ENCODE results near the gene LMLN.

LMLN gene

DNA sequence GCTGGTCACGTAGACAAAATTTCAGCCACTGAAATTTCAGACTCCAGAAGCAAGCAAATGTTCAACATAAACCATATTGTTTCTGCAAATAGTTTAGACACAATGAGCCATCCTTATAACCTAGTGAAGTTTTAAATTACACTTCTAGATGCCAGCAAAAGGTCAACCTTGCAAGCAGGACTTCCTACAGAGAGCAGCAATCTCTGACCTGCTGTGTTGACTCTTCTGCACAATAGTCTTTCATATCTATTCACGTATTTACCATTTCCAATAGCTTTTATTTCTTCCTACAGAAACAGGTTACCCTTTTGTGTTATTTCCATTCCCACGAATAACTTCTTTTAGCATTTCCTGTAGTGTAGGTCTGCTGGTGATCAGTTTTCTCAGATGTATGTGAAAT lies 10.6 kb downstream of the LMLN start:
- Histone ChIP-seq H3K9me2 (replicated peaks; ENCODE audit: low read depth, low read length) (no peaks in the 10 kb centered on the region), H3F3A (ENCODE audit: low read depth) (no peaks in the 10 kb centered on the region), H3K4me2 (ENCODE audit: low read depth, low read length, poor library complexity, severe bottlenecking) (no peak overlapping the region), H3K9me3 (ENCODE audit: insufficient read depth, low read depth, low read length) (peaks cover 8% of the 10 kb centered on the region; the same call in 1 of the 2 replicates), H3K27me3 (ENCODE audit: insufficient read depth, low read length, poor library complexity, severe bottlenecking) (no peaks in the 10 kb centered on the region), H3K4me1 (ENCODE audit: insufficient read depth, low read length, poor library complexity, severe bottlenecking) (no peaks in the 10 kb centered on the region), H3K4me3 (ENCODE audit: low read length, poor library complexity, severe bottlenecking) (no peak overlapping the region), H4K20me1 (ENCODE audit: insufficient read depth, low read length, poor library complexity, severe bottlenecking) (no peaks in the 10 kb centered on the region), H3K79me2 (ENCODE audit: insufficient read depth, low read length) (no peaks in the 10 kb centered on the region), H3K36me3 (ENCODE audit: insufficient read depth, low read length) (no peaks in the 10 kb centered on the region), H3K9ac (ENCODE audit: low read depth, low read length, poor library complexity, severe bottlenecking) (no peak overlapping the region), H2AFZ (ENCODE audit: low read length) (no peak overlapping the region)
- no peak for TF ChIP-seq EZH2phosphoT487 (IDR thresholded peaks at IDR 0.05; ENCODE audit: borderline replicate concordance)
- TF ChIP-seq, protein P1, sequence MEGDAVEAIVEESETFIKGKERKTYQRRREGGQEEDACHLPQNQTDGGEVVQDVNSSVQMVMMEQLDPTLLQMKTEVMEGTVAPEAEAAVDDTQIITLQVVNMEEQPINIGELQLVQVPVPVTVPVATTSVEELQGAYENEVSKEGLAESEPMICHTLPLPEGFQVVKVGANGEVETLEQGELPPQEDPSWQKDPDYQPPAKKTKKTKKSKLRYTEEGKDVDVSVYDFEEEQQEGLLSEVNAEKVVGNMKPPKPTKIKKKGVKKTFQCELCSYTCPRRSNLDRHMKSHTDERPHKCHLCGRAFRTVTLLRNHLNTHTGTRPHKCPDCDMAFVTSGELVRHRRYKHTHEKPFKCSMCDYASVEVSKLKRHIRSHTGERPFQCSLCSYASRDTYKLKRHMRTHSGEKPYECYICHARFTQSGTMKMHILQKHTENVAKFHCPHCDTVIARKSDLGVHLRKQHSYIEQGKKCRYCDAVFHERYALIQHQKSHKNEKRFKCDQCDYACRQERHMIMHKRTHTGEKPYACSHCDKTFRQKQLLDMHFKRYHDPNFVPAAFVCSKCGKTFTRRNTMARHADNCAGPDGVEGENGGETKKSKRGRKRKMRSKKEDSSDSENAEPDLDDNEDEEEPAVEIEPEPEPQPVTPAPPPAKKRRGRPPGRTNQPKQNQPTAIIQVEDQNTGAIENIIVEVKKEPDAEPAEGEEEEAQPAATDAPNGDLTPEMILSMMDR (conservative IDR thresholded peaks at IDR 0.05; ENCODE audit: low read length): no peak

DNA sequence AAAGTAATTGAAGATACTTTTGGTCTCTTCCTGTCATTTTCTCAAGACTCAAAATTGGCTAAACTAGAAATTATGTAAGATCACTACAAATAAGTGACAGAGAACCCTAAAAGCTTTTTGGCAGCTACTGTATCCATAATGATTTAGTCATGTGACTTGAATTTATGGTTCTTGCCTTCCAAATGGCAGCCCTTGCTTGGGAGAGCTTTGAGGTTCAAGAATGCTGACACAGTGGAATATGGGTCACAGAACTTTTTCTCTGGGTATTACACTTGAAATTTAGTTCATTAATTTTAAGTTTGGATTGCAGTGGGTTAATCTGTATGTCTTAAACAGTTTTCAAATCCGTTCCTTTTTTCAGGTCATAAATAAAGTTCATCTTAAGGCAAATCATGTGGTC lies 14.0 kb downstream of the LMLN start:
- H3F3A ChIP-seq (ENCODE audit: low read depth): no peaks in the 10 kb centered on the region
- no peaks in the 10 kb centered on the region for H3K36me3 ChIP-seq (ENCODE audit: insufficient read depth, low read length)
- H4K20me1 ChIP-seq (ENCODE audit: insufficient read depth, low read length, poor library complexity, severe bottlenecking): no peaks in the 10 kb centered on the region
- H2AFZ ChIP-seq (ENCODE audit: low read length): no peak overlapping the region
- H3K4me1 ChIP-seq (ENCODE audit: insufficient read depth, low read length, poor library complexity, severe bottlenecking): no peaks in the 10 kb centered on the region
- no peak overlapping the region for H3K9ac ChIP-seq (ENCODE audit: low read depth, low read length, poor library complexity, severe bottlenecking)
- H3K9me3 ChIP-seq (ENCODE audit: insufficient read depth, low read depth, low read length): no peaks in the 10 kb centered on the region
- no peaks in the 10 kb centered on the region for H3K27me3 ChIP-seq (ENCODE audit: insufficient read depth, low read length, poor library complexity, severe bottlenecking)
- H3K4me3 ChIP-seq (ENCODE audit: low read length, poor library complexity, severe bottlenecking): no peak overlapping the region
- H3K9me2 ChIP-seq (replicated peaks; ENCODE audit: low read depth, low read length): no peaks in the 10 kb centered on the region
- no peak overlapping the region for H3K4me2 ChIP-seq (ENCODE audit: low read depth, low read length, poor library complexity, severe bottlenecking)
- H3K79me2 ChIP-seq (ENCODE audit: insufficient read depth, low read length): no peaks in the 10 kb centered on the region
- TF ChIP-seq EZH2phosphoT487 (IDR thresholded peaks at IDR 0.05; ENCODE audit: borderline replicate concordance): no peak
- TF ChIP-seq, protein P1 (conservative IDR thresholded peaks at IDR 0.05; ENCODE audit: low read length): no peak

DNA sequence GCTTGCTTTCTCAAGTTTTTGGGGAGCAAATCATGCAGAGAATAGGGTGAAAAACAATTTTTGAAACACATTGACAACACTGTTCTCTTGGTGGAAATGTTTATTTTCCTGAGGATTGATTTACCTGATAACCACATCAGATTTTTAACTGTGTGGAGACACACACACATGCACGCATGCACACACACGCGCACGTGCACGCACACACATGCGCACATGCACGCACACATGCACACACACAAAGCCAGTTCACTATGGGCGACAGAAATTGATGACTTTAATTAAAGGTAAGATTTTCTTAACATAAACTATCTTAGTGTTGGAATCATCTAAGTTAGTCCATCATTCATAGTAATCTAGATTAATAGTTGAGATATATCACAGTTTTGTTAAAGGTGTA lies 15.3 kb downstream of the LMLN start:
- Histone ChIP-seq H3K79me2 (ENCODE audit: insufficient read depth, low read length) (no peaks in the 10 kb centered on the region), H3K9me3 (ENCODE audit: insufficient read depth, low read depth, low read length) (no peaks in the 10 kb centered on the region), H3K4me2 (ENCODE audit: low read depth, low read length, poor library complexity, severe bottlenecking) (no peak overlapping the region), H2AFZ (ENCODE audit: low read length) (no peak overlapping the region), H3K9me2 (replicated peaks; ENCODE audit: low read depth, low read length) (no peaks in the 10 kb centered on the region), H4K20me1 (ENCODE audit: insufficient read depth, low read length, poor library complexity, severe bottlenecking) (no peaks in the 10 kb centered on the region), H3K4me1 (ENCODE audit: insufficient read depth, low read length, poor library complexity, severe bottlenecking) (no peaks in the 10 kb centered on the region), H3K27me3 (ENCODE audit: insufficient read depth, low read length, poor library complexity, severe bottlenecking) (no peaks in the 10 kb centered on the region), H3F3A (ENCODE audit: low read depth) (no peaks in the 10 kb centered on the region), H3K4me3 (ENCODE audit: low read length, poor library complexity, severe bottlenecking) (no peak overlapping the region), H3K36me3 (ENCODE audit: insufficient read depth, low read length) (no peaks in the 10 kb centered on the region), H3K9ac (ENCODE audit: low read depth, low read length, poor library complexity, severe bottlenecking) (no peak overlapping the region)
- no peak for TF ChIP-seq EZH2phosphoT487 (IDR thresholded peaks at IDR 0.05; ENCODE audit: borderline replicate concordance)
- TF ChIP-seq, protein P1 (conservative IDR thresholded peaks at IDR 0.05; ENCODE audit: low read length): no peak
